ENCODE results near the gene YDJC. TPM values are rescaled to one million over a fixed set of nuclear protein-coding genes. Genes with fewer than 3 reads are reported as not detected.
"Not testable (repeated sequence)": the region's sequence is repeated elsewhere in the genome, so short reads cannot be mapped to it uniquely, and the experiment has no call there.

YDJC gene
- total and polyA plus RNA-seq, 2 donors (not counting 1 experiment from before 2014, with no cell fraction given) = 48.8 to 82.8 TPM

GRCh38 chr22:21580623-21581007 is 49.2 kb downstream of the YDJC start:
- H3K27ac ChIP-seq (ENCODE audit: low read length in 2 of 2); H3K36me3 ChIP-seq (replicated peaks in 1 of 2; ENCODE audit: control extremely low read depth in 1 of 2, control insufficient read depth in 1 of 2, extremely low read depth in 1 of 2, insufficient read depth in 2 of 2, low read length in 1 of 2); H2AFZ ChIP-seq (ENCODE audit: insufficient read depth, low read depth, low read length, poor library complexity, severe bottlenecking); CTCF ChIA-PET; H3K4me2 ChIP-seq (replicated peaks; ENCODE audit: low read depth, low read length, poor library complexity, severe bottlenecking); DNase-seq; H3K9me3 Mint-ChIP-seq (ENCODE audit: insufficient read depth); H3K9me3 ChIP-seq (ENCODE audit: control extremely low read depth in 1 of 3, control insufficient read depth in 2 of 3, insufficient read depth in 1 of 3, low read length in 2 of 3); H3K9ac ChIP-seq (ENCODE audit: low read length); H3K27ac Mint-ChIP-seq; H3K27me3 Mint-ChIP-seq; H3K27me3 ChIP-seq (replicated peaks in 1 of 4; ENCODE audit: control extremely low read depth in 1 of 4, control insufficient read depth in 3 of 4, insufficient read depth in 4 of 4, low read length in 3 of 4); intact Hi-C loops (cut with micrococcal nuclease); H3K4me3 ChIP-seq (ENCODE audit: control extremely low read depth in 1 of 5, extremely low read depth in 1 of 5, insufficient read depth in 1 of 5, low read depth in 2 of 5, low read length in 4 of 5); POLR2A ChIA-PET; ATAC-seq (ENCODE audit: low read depth); H3K4me3 Mint-ChIP-seq: not testable (repeated sequence)
- peaks cover 50% of the 10 kb centered on the region for H3K4me1 Mint-ChIP-seq
- H3K4me1 ChIP-seq (ENCODE audit: control insufficient read depth in 2 of 2, insufficient read depth in 2 of 2, low read length in 2 of 2) = peaks cover 8 to 28% of the 10 kb centered on the region in 2 donors
- peaks cover 89% of the 10 kb centered on the region for H4K20me1 ChIP-seq (ENCODE audit: control insufficient read depth, insufficient read depth, low read length, poor library complexity, severe bottlenecking)
- WGBS (ENCODE audit: insufficient coverage) = 95% methylated on average over 5 of the region's 9 CpGs
- H3K79me2 ChIP-seq (ENCODE audit: control insufficient read depth, insufficient read depth, low read length) = peaks cover 97% of the 10 kb centered on the region

GRCh38 chr22:21579474-21579851 is 50.4 kb downstream of the YDJC start:
- Histone ChIP-seq H2AFZ (ENCODE audit: insufficient read depth, low read depth, low read length, poor library complexity, severe bottlenecking) (no peak overlapping the region), H3K9me3 (ENCODE audit: control extremely low read depth in 1 of 3, control insufficient read depth in 2 of 3, insufficient read depth in 1 of 3, low read length in 2 of 3) (no peaks in the 10 kb centered on the region), H4K20me1 (ENCODE audit: control insufficient read depth, insufficient read depth, low read length, poor library complexity, severe bottlenecking) (peaks cover 85% of the 10 kb centered on the region), H3K9ac (ENCODE audit: low read length) (no peak overlapping the region), H3K27me3 (replicated peaks in 1 of 4; ENCODE audit: control extremely low read depth in 1 of 4, control insufficient read depth in 3 of 4, insufficient read depth in 4 of 4, low read length in 3 of 4) (no peaks in the 10 kb centered on the region), H3K4me3 (ENCODE audit: control extremely low read depth in 1 of 5, extremely low read depth in 1 of 5, insufficient read depth in 1 of 5, low read depth in 2 of 5, low read length in 4 of 5) (no peak overlapping the region), H3K36me3 (replicated peaks in 1 of 2; ENCODE audit: control extremely low read depth in 1 of 2, control insufficient read depth in 1 of 2, extremely low read depth in 1 of 2, insufficient read depth in 2 of 2, low read length in 1 of 2) (peaks cover 3 to 10% of the 10 kb centered on the region in 2 experiments), H3K27ac (ENCODE audit: low read length in 2 of 2) (no peak overlapping the region), H3K4me1 (ENCODE audit: control insufficient read depth in 2 of 2, insufficient read depth in 2 of 2, low read length in 2 of 2) (peaks cover 8 to 29% of the 10 kb centered on the region in 2 donors), H3K4me2 (replicated peaks; ENCODE audit: low read depth, low read length, poor library complexity, severe bottlenecking) (no peak overlapping the region), H3K79me2 (ENCODE audit: control insufficient read depth, insufficient read depth, low read length) (peaks cover 97% of the 10 kb centered on the region)
- ATAC-seq (ENCODE audit: low read depth) = no peak
- TF ChIP-seq CTCF (IDR thresholded peaks at IDR 0.05) (no peak), EZH2 (IDR thresholded peaks at IDR 0.05; ENCODE audit: borderline replicate concordance, insufficient read depth, low read depth, low read length, poor library complexity, severe bottlenecking) (no peak)
- Mint-ChIP-seq H3K4me3 (no peak overlapping the region), H3K9me3 (ENCODE audit: insufficient read depth) (no peaks in the 10 kb centered on the region), H3K4me1 (peaks cover 47% of the 10 kb centered on the region), H3K27me3 (no peaks in the 10 kb centered on the region), H3K27ac (peak overlapping the region; percentile 7)
- intact Hi-C loops (cut with micrococcal nuclease) = no loop called here
- CTCF ChIA-PET = interaction anchor here (0.7 kb wide), 1 partner anchor 18 kb away, joined by 3 read pairs; no protein-coding TSS in a partner anchor
- POLR2A ChIA-PET = no interaction called here
- DNase-seq = no peak
- 83% methylated on average over 5 of the region's 6 CpGs for WGBS (ENCODE audit: insufficient coverage)

Small RNA genes lying within 50 kb of the gene (small RNA-seq; reads per million reads assigned to genes)
- gene MIR301B (ENCODE audit: insufficient read length, low read depth, low replicate concordance) = not detected

Other genes starting within 250 kb of the YDJC start
- 0.49 and 1.6 TPM in 2 replicates for gene RIMBP3B, start 246.3 kb downstream of the YDJC start, total RNA-seq
- gene RIMBP3B, start 246.3 kb downstream of the YDJC start, polyA plus RNA-seq = not detected in 2 replicates
- 8.1 and 8.4 TPM in 2 replicates for gene HIC2, start 212.7 kb downstream of the YDJC start, total RNA-seq
- 2.9 and 4.8 TPM in 2 replicates for gene HIC2, start 212.7 kb downstream of the YDJC start, polyA plus RNA-seq
- gene TMEM191C, start 162.6 kb downstream of the YDJC start, total RNA-seq = 4.5 and 5.0 TPM in 2 replicates
- gene TMEM191C, start 162.6 kb downstream of the YDJC start, polyA plus RNA-seq = 5.2 and 5.8 TPM in 2 replicates
- gene RIMBP3C, start 78.6 kb downstream of the YDJC start, total RNA-seq = 0.89 and 1.3 TPM in 2 replicates
- 0.10 and 0.22 TPM in 2 replicates for gene RIMBP3C, start 78.6 kb downstream of the YDJC start, polyA plus RNA-seq
- gene UBE2L3, start 62.3 kb downstream of the YDJC start, total RNA-seq = 28.6 and 30.9 TPM in 2 replicates
- gene UBE2L3, start 62.3 kb downstream of the YDJC start, polyA plus RNA-seq = 11.8 and 13.5 TPM in 2 replicates
- gene CCDC116, start 2.7 kb upstream of the YDJC start, total RNA-seq = 0.52 and 0.63 TPM in 2 replicates
- gene CCDC116, start 2.7 kb upstream of the YDJC start, polyA plus RNA-seq = 0.29 and 0.55 TPM in 2 replicates
- gene SDF2L1, start 12.3 kb upstream of the YDJC start, total RNA-seq = 10.6 and 15.2 TPM in 2 replicates
- 23.5 and 26.4 TPM in 2 replicates for gene SDF2L1, start 12.3 kb upstream of the YDJC start, polyA plus RNA-seq
- 71.1 and 80.1 TPM in 2 replicates for gene PPIL2, start 36.0 kb upstream of the YDJC start, total RNA-seq
- gene PPIL2, start 36.0 kb upstream of the YDJC start, polyA plus RNA-seq = 71.2 and 81.8 TPM in 2 replicates
- 14.9 and 17.3 TPM in 2 replicates for gene YPEL1, start 105.8 kb upstream of the YDJC start, total RNA-seq
- 17.0 and 24.2 TPM in 2 replicates for gene YPEL1, start 105.8 kb upstream of the YDJC start, polyA plus RNA-seq
- 145 and 155 TPM in 2 replicates for gene MAPK1, start 237.6 kb upstream of the YDJC start, total RNA-seq
- 24.0 and 27.4 TPM in 2 replicates for gene MAPK1, start 237.6 kb upstream of the YDJC start, polyA plus RNA-seq